Mucosa of descending colon (tissue), 3 donors: ENCODE data around the gene HIRIP3. TPM values are rescaled to one million over a fixed set of nuclear protein-coding genes. Genes with fewer than 3 reads are reported as not detected.

Source experiments
- ATAC-seq: fragments of 200-7000 bp; cut with Tn5 transposase; one replicate; pipeline ENCODE4 v1.9.1; 2020; ENCODE audit warnings: mild to moderate bottlenecking, moderate library complexity
- DNase-seq, 3 donors: peaks; one replicate each; pipeline ENCODE4 v3.0.0-alpha.2; 2020
- H3K36me3 ChIP-seq: fragments of 200-600 bp; one replicate; pipeline ENCODE4 v1.8.0; 2021; ENCODE audit warnings: low read depth, mild to moderate bottlenecking
- H3K4me1 ChIP-seq: fragments of 200-600 bp; one replicate; pipeline ENCODE4 v1.8.0; 2021; ENCODE audit warnings: low read depth, mild to moderate bottlenecking
- H3K4me3 ChIP-seq: fragments of 200-600 bp; one replicate; pipeline ENCODE4 v1.8.0; 2021; ENCODE audit warnings: mild to moderate bottlenecking
- H3K9me3 ChIP-seq: fragments of 200-600 bp; one replicate; pipeline ENCODE4 v1.8.0; 2021; ENCODE audit warnings: mild to moderate bottlenecking
- intact Hi-C, 2 donors: fragments of 100-400 bp; cut with DNase I in 1 of 2; cut with micrococcal nuclease in 1 of 2; formaldehyde crosslinking; loops; one replicate each; pipeline versions ENCODE4 v1.11.0 to v1.11.1; 2022; cut with DNase I, micrococcal nuclease
- total RNA-seq, 3 donors: library from RNA; stranded (reverse); fragmentation: NEBNext Ultra II Directional in 2 of 3; extraction: Animal tissue kit (Norgen Biotek cat#: 25700) in 2 of 3; gene quantifications; one replicate each; pipeline versions ENCODE4 v1.2.1 to v1.2.4, GENCODE V29; 2021 to 2023
- TF ChIP-seq, protein P1 (sequence below): fragments of 200-600 bp; IDR thresholded peaks from one replicate; pipeline ENCODE4 v1.8.0; 2022; ENCODE audit warnings: antibody characterized with exemption, mild to moderate bottlenecking
- donor health status: DM: no; HTN: no; CAD: no; lungs with moderate emphysema.
- donor health status: DM: no; HTN: no; CAD: no.
- donor health status: DM: no; HTN: yes; CAD: no.

Gene HIRIP3
- total RNA-seq, 3 donors from 2014 or later = 11.3 to 21.3 (median 11.9) TPM

- H3K4me1 ChIP-seq = no peaks in the 10 kb centered on the region
- DNase-seq (no peak), ATAC-seq (peak; percentile 21)
- intact Hi-C loops = no loop called here
- no peaks in the 10 kb centered on the region for H3K9me3 ChIP-seq
- TF ChIP-seq, protein P1, sequence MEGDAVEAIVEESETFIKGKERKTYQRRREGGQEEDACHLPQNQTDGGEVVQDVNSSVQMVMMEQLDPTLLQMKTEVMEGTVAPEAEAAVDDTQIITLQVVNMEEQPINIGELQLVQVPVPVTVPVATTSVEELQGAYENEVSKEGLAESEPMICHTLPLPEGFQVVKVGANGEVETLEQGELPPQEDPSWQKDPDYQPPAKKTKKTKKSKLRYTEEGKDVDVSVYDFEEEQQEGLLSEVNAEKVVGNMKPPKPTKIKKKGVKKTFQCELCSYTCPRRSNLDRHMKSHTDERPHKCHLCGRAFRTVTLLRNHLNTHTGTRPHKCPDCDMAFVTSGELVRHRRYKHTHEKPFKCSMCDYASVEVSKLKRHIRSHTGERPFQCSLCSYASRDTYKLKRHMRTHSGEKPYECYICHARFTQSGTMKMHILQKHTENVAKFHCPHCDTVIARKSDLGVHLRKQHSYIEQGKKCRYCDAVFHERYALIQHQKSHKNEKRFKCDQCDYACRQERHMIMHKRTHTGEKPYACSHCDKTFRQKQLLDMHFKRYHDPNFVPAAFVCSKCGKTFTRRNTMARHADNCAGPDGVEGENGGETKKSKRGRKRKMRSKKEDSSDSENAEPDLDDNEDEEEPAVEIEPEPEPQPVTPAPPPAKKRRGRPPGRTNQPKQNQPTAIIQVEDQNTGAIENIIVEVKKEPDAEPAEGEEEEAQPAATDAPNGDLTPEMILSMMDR = no peak
- no peak overlapping the region for H3K4me3 ChIP-seq
- H3K36me3 ChIP-seq = no peaks in the 10 kb centered on the region
These were observed 9.0 kb upstream of the HIRIP3 start for GRCh38 chr16:30004424-30004776.

GRCh38 chr16:30003670-30004423 lies 8.4 kb upstream of the HIRIP3 start:
- no peak for ATAC-seq
- DNase-seq = no peak
- intact Hi-C loops = no loop called here
- no peak overlapping the region for H3K4me3 ChIP-seq
- TF ChIP-seq, protein P1 = no peak
- H3K4me1 ChIP-seq = no peaks in the 10 kb centered on the region
- H3K36me3 ChIP-seq = no peaks in the 10 kb centered on the region
- no peaks in the 10 kb centered on the region for H3K9me3 ChIP-seq

DNA sequence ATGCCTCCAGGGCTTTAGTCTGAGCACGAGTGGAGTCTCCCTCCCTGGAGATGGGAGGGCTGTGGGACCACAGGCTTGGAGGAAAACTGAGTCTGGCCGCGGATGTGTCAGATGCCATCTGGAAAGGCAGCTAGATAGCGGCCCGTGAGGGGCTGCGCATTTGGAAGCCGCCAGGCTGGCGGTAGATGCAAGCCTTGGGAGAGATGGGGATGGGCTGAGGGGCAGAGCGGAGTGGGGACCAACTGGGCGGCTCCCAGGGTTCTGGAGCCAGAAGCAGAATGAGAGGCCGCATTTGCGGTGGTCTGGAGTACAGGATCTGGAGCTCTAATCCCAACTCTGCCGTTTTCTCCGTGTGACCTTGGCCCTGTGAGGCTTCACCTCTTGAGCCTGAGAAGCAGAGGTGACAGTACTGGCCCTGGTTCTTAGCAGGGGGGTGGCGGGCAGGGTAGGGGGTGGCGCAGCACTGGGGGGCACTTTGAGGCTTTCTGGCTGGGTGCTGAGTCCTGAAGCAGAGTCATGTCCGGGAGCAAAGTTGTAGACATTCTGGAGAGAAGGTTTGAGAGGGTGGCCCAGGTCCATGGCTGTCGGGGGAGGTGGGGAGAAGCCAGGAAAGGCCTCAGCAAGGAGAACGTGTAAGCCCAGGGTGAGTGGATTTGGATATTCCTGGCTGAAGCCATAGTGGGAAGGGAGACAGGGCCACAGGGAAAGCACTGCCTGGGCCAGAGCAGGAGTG lies 7.4 kb upstream of the HIRIP3 start:
- ATAC-seq = no peak
- H3K9me3 ChIP-seq = no peaks in the 10 kb centered on the region
- no peaks in the 10 kb centered on the region for H3K4me1 ChIP-seq
- intact Hi-C loops = no loop called here
- no peak for DNase-seq
- no peak overlapping the region for H3K4me3 ChIP-seq
- H3K36me3 ChIP-seq = no peaks in the 10 kb centered on the region
- TF ChIP-seq, protein P1 = no peak

GRCh38 chr16:30000735-30001631 lies 5.6 kb upstream of the HIRIP3 start:
- no peaks in the 10 kb centered on the region for H3K9me3 ChIP-seq
- TF ChIP-seq, protein P1 = no peak
- peaks cover 8% of the 10 kb centered on the region for H3K4me1 ChIP-seq
- no peaks in the 10 kb centered on the region for H3K36me3 ChIP-seq
- no peak overlapping the region for H3K4me3 ChIP-seq
- DNase-seq (no peak), ATAC-seq (no peak)
- intact Hi-C loops = no loop called here

- Histone ChIP-seq H3K36me3 (no peaks in the 10 kb centered on the region), H3K4me1 (peaks cover 12% of the 10 kb centered on the region), H3K4me3 (no peak overlapping the region), H3K9me3 (no peaks in the 10 kb centered on the region)
- DNase-seq = no peak
- intact Hi-C loops = no loop called here
- TF ChIP-seq, protein P1 = no peak
- ATAC-seq = no peak
These were observed 4.2 kb upstream of the HIRIP3 start for GRCh38 chr16:29999605-30000004.
